Caco-2 (cell line): ENCODE results near the gene TRAPPC4. TPM values are rescaled to one million over a fixed set of nuclear protein-coding genes. Genes with fewer than 3 reads are reported as not detected.

ENCODE experiments used
- BruUV-seq: library from RNA; stranded (reverse); fragments of 400-500 nt; replicated peaks from 2 replicates; lab custom pipeline; 2021; lab: Mats Ljungman, UMichigan
- CTCF ChIA-PET: fragments of 300-600 bp; sonication (Branson Sonifier 250); formaldehyde crosslinking; loops from one replicate; lab custom pipeline; 2022; ENCODE audit warnings: antibody characterized with exemption; lab: Charles Lee
- POLR2A ChIA-PET: fragments of 300-600 bp; sonication (Branson Sonifier 250); formaldehyde crosslinking; loops from one replicate; lab custom pipeline; 2022; ENCODE audit warnings: antibody characterized with exemption; lab: Charles Lee
- DNase-seq, 2 experiments: peaks; one replicate each; pipeline versions ENCODE4 v3.0.0 to v3.0.0-alpha.2; 2020 to 2022
- H3K27me3 ChIP-seq: replicated peaks from 2 replicates; pipeline ENCODE4 v1.6.0; 2011; ENCODE audit warnings: low read length; ENCODE audit not compliant: control insufficient read depth, insufficient read depth
- H3K36me3 ChIP-seq: 2 replicates; pipeline ENCODE4 v1.5.1; 2011; ENCODE audit warnings: low read length; ENCODE audit not compliant: control insufficient read depth, insufficient read depth
- H3K4me1 ChIP-seq: fragments of 250-450 bp; sonication (Bioruptor Pico); 2 replicates; pipeline ENCODE4 v1.5.1; 2020; ENCODE audit warnings: mild to moderate bottlenecking
- H3K4me3 ChIP-seq: 2 replicates; pipeline ENCODE4 v1.5.1; 2011; ENCODE audit warnings: low read depth, mild to moderate bottlenecking, control low read depth, low read length
- H3K9me3 ChIP-seq: fragments of 250-450 bp; sonication (Bioruptor Pico); 2 replicates; pipeline ENCODE4 v1.5.1; 2020; ENCODE audit warnings: mild to moderate bottlenecking, moderate library complexity
- H3K27ac Mint-ChIP-seq: one replicate; pipeline ENCODE4 v1.8.0; 2022; ENCODE audit warnings: mixed read lengths; ENCODE audit not compliant: unreplicated experiment
- H3K27me3 Mint-ChIP-seq: one replicate; pipeline ENCODE4 v1.8.0; 2022; ENCODE audit warnings: mixed read lengths; ENCODE audit not compliant: insufficient read depth, unreplicated experiment
- H3K36me3 Mint-ChIP-seq: one replicate; pipeline ENCODE4 v1.8.0; 2022; ENCODE audit warnings: mild to moderate bottlenecking, mixed read lengths; ENCODE audit not compliant: insufficient read depth, unreplicated experiment
- H3K4me1 Mint-ChIP-seq: one replicate; pipeline ENCODE4 v1.8.0; 2022; ENCODE audit warnings: low read depth, mixed read lengths; ENCODE audit not compliant: unreplicated experiment
- H3K4me3 Mint-ChIP-seq: one replicate; pipeline ENCODE4 v1.8.0; 2022; ENCODE audit warnings: mild to moderate bottlenecking, moderate library complexity, mixed read lengths; ENCODE audit not compliant: unreplicated experiment
- H3K9me3 Mint-ChIP-seq: one replicate; pipeline ENCODE4 v1.8.0; 2022; ENCODE audit warnings: mixed read lengths; ENCODE audit not compliant: unreplicated experiment
- intact Hi-C: fragments of 100-400 bp; cut with micrococcal nuclease; formaldehyde crosslinking; loops from one replicate; pipeline ENCODE4 v1.10.0; 2022; ENCODE audit not compliant: unreplicated experiment
- total RNA-seq: library from RNA; stranded (reverse); gene quantifications from 2 replicates; pipeline ENCODE4 v1.2.3, GENCODE V29; 2022
- TF ChIP-seq, protein P1 (sequence below), 2 experiments: fragments of 200-600 bp in 1 of 2; IDR thresholded peaks; 1 replicate in 1 of 2; 2 replicates in 1 of 2; pipeline versions ENCODE4 v1.5.1 to v1.8.0; 2011 to 2022; ENCODE audit warnings: antibody characterized with exemption in 1 of 2, control low read depth in 1 of 2, inconsistent platforms in 1 of 2, low read depth in 1 of 2, low read length in 1 of 2, mild to moderate bottlenecking in 1 of 2, moderate library complexity in 1 of 2; ENCODE audit not compliant: insufficient read depth in 1 of 2, severe bottlenecking in 1 of 2, unreplicated experiment in 1 of 2

TRAPPC4 gene
- total RNA-seq, 1 experiment from 2014 or later = 118 TPM

DNA sequence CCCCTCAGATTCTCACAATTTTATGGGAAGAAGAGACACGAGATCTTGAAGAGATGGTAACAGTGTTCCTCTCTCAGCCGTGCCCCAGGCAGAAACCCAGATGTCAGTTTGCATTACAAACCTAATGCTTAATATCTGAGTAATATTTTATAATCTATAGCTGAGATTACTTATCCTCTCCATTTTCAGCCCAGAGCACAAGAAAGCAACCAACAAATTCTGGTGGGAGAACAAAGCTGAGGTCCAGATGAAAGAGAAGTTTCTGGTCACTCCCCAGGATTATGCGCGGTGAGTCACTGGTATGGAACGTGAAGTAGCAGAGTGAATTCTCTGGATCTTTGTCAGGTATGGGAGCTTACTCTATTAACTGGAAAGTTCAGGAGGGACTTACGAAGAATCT is 19.7 kb upstream of the TRAPPC4 start:
- ChIA-PET CTCF (interaction anchor here (0.7 to 1.0 kb wide), 3 partner anchors 57 to 309 kb away, joined by 3 to 5 read pairs (median 3); no protein-coding TSS in a partner anchor), POLR2A (interaction anchor here (0.5 to 2.6 kb wide), 13 partner anchors 11 to 563 kb away, joined by 3 to 24 read pairs (median 4); partner anchors contain the start of genes HMBS, RPS25 and TRAPPC4)
- Mint-ChIP-seq H3K36me3 (peaks cover 63% of the 10 kb centered on the region), H3K4me3 (peak overlapping the region; percentile 96), H3K4me1 (peaks cover 24% of the 10 kb centered on the region), H3K27ac (peak overlapping the region; percentile 94), H3K9me3 (no peaks in the 10 kb centered on the region), H3K27me3 (no peaks in the 10 kb centered on the region)
- TSS peak; percentile 52 for BruUV-seq
- no peaks in the 10 kb centered on the region for H3K9me3 ChIP-seq
- no peaks in the 10 kb centered on the region for H3K27me3 ChIP-seq
- peak overlapping the region; percentile 75 for H3K4me3 ChIP-seq
- intact Hi-C loops = loop anchor here (1.0 kb wide), 3 partner anchors 19 to 58 kb away; partner anchors contain the start of genes HYOU1, RPS25 and TRAPPC4
- TF ChIP-seq, protein P1, sequence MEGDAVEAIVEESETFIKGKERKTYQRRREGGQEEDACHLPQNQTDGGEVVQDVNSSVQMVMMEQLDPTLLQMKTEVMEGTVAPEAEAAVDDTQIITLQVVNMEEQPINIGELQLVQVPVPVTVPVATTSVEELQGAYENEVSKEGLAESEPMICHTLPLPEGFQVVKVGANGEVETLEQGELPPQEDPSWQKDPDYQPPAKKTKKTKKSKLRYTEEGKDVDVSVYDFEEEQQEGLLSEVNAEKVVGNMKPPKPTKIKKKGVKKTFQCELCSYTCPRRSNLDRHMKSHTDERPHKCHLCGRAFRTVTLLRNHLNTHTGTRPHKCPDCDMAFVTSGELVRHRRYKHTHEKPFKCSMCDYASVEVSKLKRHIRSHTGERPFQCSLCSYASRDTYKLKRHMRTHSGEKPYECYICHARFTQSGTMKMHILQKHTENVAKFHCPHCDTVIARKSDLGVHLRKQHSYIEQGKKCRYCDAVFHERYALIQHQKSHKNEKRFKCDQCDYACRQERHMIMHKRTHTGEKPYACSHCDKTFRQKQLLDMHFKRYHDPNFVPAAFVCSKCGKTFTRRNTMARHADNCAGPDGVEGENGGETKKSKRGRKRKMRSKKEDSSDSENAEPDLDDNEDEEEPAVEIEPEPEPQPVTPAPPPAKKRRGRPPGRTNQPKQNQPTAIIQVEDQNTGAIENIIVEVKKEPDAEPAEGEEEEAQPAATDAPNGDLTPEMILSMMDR (IDR thresholded peaks at IDR 0.05; ENCODE audit: insufficient read depth in 1 of 2, low read depth in 1 of 2, low read length in 1 of 2, severe bottlenecking in 1 of 2, unreplicated experiment in 1 of 2) = no peak
- DNase-seq = peak; percentile 86 to 87
- peaks cover 17% of the 10 kb centered on the region for H3K4me1 ChIP-seq
- peaks cover 15% of the 10 kb centered on the region for H3K36me3 ChIP-seq

DNA sequence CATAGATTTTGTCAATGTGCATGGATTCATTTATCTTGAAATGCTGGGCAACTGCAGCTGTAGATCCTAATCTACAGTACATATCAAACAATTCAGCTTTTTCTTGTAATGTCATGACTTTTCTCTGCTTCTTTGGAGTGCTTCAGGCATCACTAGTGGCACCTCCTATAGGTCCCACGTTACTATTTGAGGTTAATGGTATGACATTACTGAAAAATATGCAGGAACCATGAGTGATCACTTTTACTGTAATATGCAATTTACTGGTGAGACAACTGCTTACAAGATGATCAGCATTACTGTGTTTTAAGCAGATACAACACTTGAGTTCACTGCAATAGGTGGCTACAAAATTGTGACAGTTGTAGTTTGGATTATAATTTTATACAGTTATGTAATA is 17.7 kb upstream of the TRAPPC4 start:
- H3K36me3 Mint-ChIP-seq = peaks cover 84% of the 10 kb centered on the region
- Histone ChIP-seq H3K27me3 (no peaks in the 10 kb centered on the region), H3K36me3 (peaks cover 15% of the 10 kb centered on the region), H3K4me1 (peaks cover 12% of the 10 kb centered on the region), H3K9me3 (no peaks in the 10 kb centered on the region), H3K4me3 (no peak overlapping the region)
- no peaks in the 10 kb centered on the region for H3K27me3 Mint-ChIP-seq
- POLR2A ChIA-PET = no interaction called here
- DNase-seq = no peak
- peak overlapping the region; percentile 25 for H3K4me3 Mint-ChIP-seq
- CTCF ChIA-PET = interaction anchor here (0.9 kb wide), 1 partner anchor 70 kb away, joined by 3 read pairs; no protein-coding TSS in a partner anchor
- intact Hi-C loops = no loop called here
- no peak overlapping the region for H3K27ac Mint-ChIP-seq
- H3K4me1 Mint-ChIP-seq = peaks cover 24% of the 10 kb centered on the region
- no TSS peak for BruUV-seq
- no peaks in the 10 kb centered on the region for H3K9me3 Mint-ChIP-seq
- TF ChIP-seq, protein P1 (IDR thresholded peaks at IDR 0.05; ENCODE audit: insufficient read depth in 1 of 2, low read depth in 1 of 2, low read length in 1 of 2, severe bottlenecking in 1 of 2, unreplicated experiment in 1 of 2) = no peak

DNA sequence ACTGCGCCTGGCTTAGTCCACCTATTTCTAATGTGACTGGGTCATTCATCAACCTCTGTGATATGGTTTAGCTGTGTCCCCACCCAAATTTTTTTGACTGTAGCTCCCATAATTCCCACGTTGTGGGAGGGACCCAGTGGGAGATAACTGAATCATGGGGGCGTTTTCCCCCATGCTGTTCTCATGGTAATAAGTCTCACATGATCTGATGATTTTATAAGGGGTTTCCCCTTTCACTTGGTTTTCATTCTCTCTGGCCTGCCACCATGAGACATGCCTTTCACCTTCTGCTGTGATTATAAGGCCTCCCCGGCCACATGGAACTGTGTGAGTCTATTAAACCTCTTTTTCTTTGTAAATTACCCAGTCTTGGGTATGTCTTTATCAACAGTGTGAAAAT is 11.9 kb upstream of the TRAPPC4 start:
- no peaks in the 10 kb centered on the region for H3K27me3 Mint-ChIP-seq

More for the DNA sequence above, 11.9 kb upstream of the TRAPPC4 start:
- H3K27me3 ChIP-seq = no peaks in the 10 kb centered on the region
- Mint-ChIP-seq H3K27ac (no peak overlapping the region), H3K4me3 (no peak overlapping the region), H3K9me3 (no peaks in the 10 kb centered on the region), H3K36me3 (peaks cover 95% of the 10 kb centered on the region), H3K4me1 (no peaks in the 10 kb centered on the region)
- no peak for DNase-seq
- intact Hi-C loops = no loop called here
- ChIA-PET POLR2A (no interaction called here), CTCF (no interaction called here)
- H3K4me3 ChIP-seq = no peak overlapping the region
- peaks cover 9% of the 10 kb centered on the region for H3K36me3 ChIP-seq
- H3K4me1 ChIP-seq = no peaks in the 10 kb centered on the region
- BruUV-seq = no TSS peak
- TF ChIP-seq, protein P1 (IDR thresholded peaks at IDR 0.05; ENCODE audit: insufficient read depth in 1 of 2, low read depth in 1 of 2, low read length in 1 of 2, severe bottlenecking in 1 of 2, unreplicated experiment in 1 of 2) = no peak
- no peaks in the 10 kb centered on the region for H3K9me3 ChIP-seq
